A549 (cell line): Measurements from ENCODE around the gene BNC2.
A peak's percentile ranks its signal among the peaks of the same experiment; 100 is the strongest.

ENCODE experiments used
- ATOH8 ChIP-seq: fragments of 250-450 bp; sonication (Bioruptor Pico); IDR thresholded peaks from 2 replicates; pipeline ENCODE4 v1.5.0; 2020; ENCODE audit warnings: low read depth, mild to moderate bottlenecking, moderate library complexity
- BHLHE40 ChIP-seq: IDR thresholded peaks from 2 replicates; pipeline ENCODE4 v1.6.1; 2012; ENCODE audit warnings: low read depth, low read length, inconsistent platforms
- CEBPB ChIP-seq, 2 experiments: fragments of >200 bp in 1 of 2; sonication (Bioruptor Twin) in 1 of 2; formaldehyde crosslinking in 1 of 2; IDR thresholded peaks; 2 replicates each; pipeline ENCODE4 v1.6.1; 2012 to 2016
- CTCF ChIP-seq: fragments of >200 bp; sonication (Bioruptor Twin); formaldehyde crosslinking; IDR thresholded peaks from 3 replicates; pipeline ENCODE4 v1.5.1; 2016
- EP300 ChIP-seq, 2 experiments: fragments of >200 bp; sonication (Bioruptor Twin); formaldehyde crosslinking; IDR thresholded peaks; 2 replicates in 1 of 2; 3 replicates in 1 of 2; pipeline ENCODE4 v1.6.1; 2016 to 2017
- MAFK ChIP-seq: fragments of 450-650 bp; IDR thresholded peaks from 2 replicates; pipeline ENCODE4 v1.6.1; 2014; ENCODE audit not compliant: partially characterized antibody
- MYC ChIP-seq: IDR thresholded peaks from 2 replicates; pipeline ENCODE4 v1.6.1; 2012; ENCODE audit warnings: mild to moderate bottlenecking, inconsistent platforms, low read length, improper control_type of control experiment, borderline replicate concordance
- PHF8 ChIP-seq: fragments of 200-600 bp; sonication (generic); IDR thresholded peaks from 2 replicates; pipeline ENCODE4 v1.6.1; 2016; ENCODE audit warnings: low read depth, mild to moderate bottlenecking, antibody characterized with exemption, moderate library complexity, borderline replicate concordance
- POLR2A ChIP-seq: IDR thresholded peaks from 2 replicates; pipeline ENCODE4 v1.6.1; 2012; ENCODE audit warnings: mild to moderate bottlenecking, low read length
- RAD21 ChIP-seq, 2 experiments: fragments of >200 bp in 1 of 2; sonication (Bioruptor Twin) in 1 of 2; formaldehyde crosslinking in 1 of 2; IDR thresholded peaks in 1 of 2; conservative IDR thresholded peaks in 1 of 2; 2 replicates in 1 of 2; 3 replicates in 1 of 2; pipeline ENCODE4 v1.6.1; 2012 to 2018; ENCODE audit warnings: inconsistent platforms in 1 of 2
- RNF2 ChIP-seq: fragments of 200-600 bp; sonication (generic); IDR thresholded peaks from 2 replicates; pipeline ENCODE4 v1.6.1; 2016; ENCODE audit warnings: low read depth, mild to moderate bottlenecking, antibody characterized with exemption, moderate library complexity, borderline replicate concordance

- TF ChIP-seq PHF8 (no peak), MAFK (peak; percentile 29), RNF2 (no peak), POLR2A (no peak), CEBPB (IDR thresholded peaks at IDR 0.05) (peak; percentile 54 to 77), CTCF (no peak), BHLHE40 (no peak; the same call in 1 of the 2 replicates), MYC (0 out of 2 replicates have a peak, but pooled peaks have one; percentile 28), ATOH8 (CRISPR knock-in tag) (no peak), EP300 (IDR thresholded peaks at IDR 0.05) (peak; percentile 94 to 99), RAD21 (conservative IDR thresholded peaks at IDR 0.05 in 1 of 2, IDR thresholded peaks at IDR 0.05 in 1 of 2) (peak; percentile 36 to 66; a peak in 4 of 5 replicates)
These were observed 165.3 kb downstream of the BNC2 start for GRCh38 chr9:16705111-16705604.
